Activated CD4-positive, alpha-beta T cell treated with anti-CD3 and anti-CD28 coated beads for 24 hours (primary cell): ENCODE data around the gene NLGN2.

ENCODE experiments used
- DNase-seq, 2 donors: peaks; one replicate each; pipeline ENCODE4 v3.0.0-alpha.2; 2020; ENCODE audit warnings: low read depth in 2 of 2

NLGN2 gene

GRCh38 chr17:7466318-7466638 lies 58.6 kb downstream of the NLGN2 start:
- DNase-seq = no peak

- DNase-seq = no peak
These were observed 59.1 kb downstream of the NLGN2 start for GRCh38 chr17:7466639-7467341.

DNA sequence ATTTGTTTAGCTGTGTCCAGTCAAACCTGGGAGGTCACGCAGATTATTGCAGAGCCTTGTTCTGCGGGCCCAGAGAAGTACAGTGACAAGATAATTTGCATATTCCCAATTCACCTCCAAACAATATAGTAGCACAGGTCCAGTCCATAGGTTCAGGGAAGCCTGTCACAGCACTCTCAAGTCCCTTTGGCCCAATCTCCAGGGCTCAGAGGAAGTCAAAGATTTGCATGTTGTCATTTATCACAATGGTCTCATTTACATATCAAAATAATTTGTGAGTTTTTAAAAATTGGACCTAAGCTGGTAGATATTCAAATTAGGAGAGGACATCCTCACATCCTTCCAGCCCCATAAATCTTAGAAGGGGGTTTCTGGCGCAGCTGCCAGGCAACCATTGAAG lies 59.9 kb downstream of the NLGN2 start:
- no peak for DNase-seq

DNA sequence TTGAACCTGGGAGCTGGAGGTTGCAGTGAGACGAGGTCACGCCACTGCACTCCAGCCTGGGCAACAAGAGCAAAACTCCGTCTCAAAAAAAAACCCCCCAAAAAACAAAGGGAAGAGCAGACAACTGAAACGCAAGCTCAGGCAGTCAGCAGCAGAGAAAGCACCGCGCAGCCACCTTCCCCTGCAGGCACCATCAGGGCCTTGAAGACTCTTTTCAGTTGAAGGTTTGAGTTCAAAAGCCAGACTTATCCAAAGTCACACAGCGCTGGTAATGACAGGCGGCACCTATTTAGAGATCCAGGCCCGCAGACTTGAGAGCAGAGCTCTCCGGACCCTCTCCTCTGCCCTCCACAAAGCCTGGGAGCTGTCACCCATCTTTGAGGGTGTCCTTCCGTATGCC lies 60.6 kb downstream of the NLGN2 start:
- no peak for DNase-seq

DNA sequence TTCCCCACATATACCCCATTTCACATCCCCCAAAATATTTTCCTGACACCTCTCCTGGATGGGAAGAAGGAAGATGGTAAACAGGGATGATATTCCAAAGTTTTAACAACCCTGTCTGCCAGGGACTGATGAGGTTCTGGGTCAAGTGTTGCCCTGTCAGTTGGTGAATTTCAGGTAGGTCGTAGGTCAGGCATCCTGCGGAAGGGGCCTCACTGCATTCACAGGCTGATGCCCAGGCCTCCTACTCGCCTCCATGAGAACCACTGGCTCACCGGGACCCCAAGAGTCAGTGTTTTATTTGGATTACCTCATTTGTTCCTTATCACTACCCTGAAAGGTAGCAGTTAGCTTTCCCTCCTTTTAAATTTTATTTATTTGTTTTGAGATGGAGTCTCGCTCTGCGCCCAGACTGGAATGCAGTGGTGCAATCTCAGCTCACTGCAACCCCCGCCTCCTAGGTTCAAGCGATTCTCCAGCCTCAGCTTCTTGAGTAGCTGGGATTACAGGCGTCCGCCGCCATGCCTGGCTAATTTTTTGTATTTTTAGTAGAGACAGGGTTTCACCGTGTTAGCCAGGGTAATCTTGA lies 61.3 kb downstream of the NLGN2 start:
- DNase-seq = no peak
